ENCODE measurements around the gene KIF3C.
"Not testable (repeated sequence)": the region's sequence is repeated elsewhere in the genome, so short reads cannot be mapped to it uniquely, and the experiment has no call there.

Gene KIF3C

GRCh38 chr2:25913696-25913973 lies 68.7 kb downstream of the KIF3C start:
- not testable (repeated sequence) for DNase-seq

GRCh38 chr2:25912851-25913695 lies 69.2 kb downstream of the KIF3C start:
- no peak for DNase-seq

GRCh38 chr2:25909574-25909973 lies 72.7 kb downstream of the KIF3C start:
- DNase-seq, result not testable (repeated sequence)

- DNase-seq, result no peak
These were observed 77.2 kb downstream of the KIF3C start for GRCh38 chr2:25905126-25905525.

GRCh38 chr2:25903216-25903776 lies 79.0 kb downstream of the KIF3C start:
- DNase-seq, result no peak

- no peak for DNase-seq
These were observed 82.8 kb downstream of the KIF3C start for GRCh38 chr2:25899404-25899970.

- DNase-seq, result no peak
These were observed 84.8 kb downstream of the KIF3C start for GRCh38 chr2:25897506-25897905.

- DNase-seq, result not testable (repeated sequence)
These were observed 86.0 kb downstream of the KIF3C start for GRCh38 chr2:25896308-25896707.

- DNase-seq, result no peak
These were observed 86.7 kb downstream of the KIF3C start for GRCh38 chr2:25895610-25896009.

GRCh38 chr2:25895018-25895417 lies 87.3 kb downstream of the KIF3C start:
- no peak for DNase-seq

- DNase-seq, result no peak
These were observed 88.0 kb downstream of the KIF3C start for GRCh38 chr2:25894135-25894830.

GRCh38 chr2:25891672-25892071 lies 90.6 kb downstream of the KIF3C start:
- DNase-seq, result no peak

GRCh38 chr2:25887624-25888242 lies 94.6 kb downstream of the KIF3C start:
- DNase-seq, result no peak

- DNase-seq, result no peak
These were observed 96.4 kb downstream of the KIF3C start for GRCh38 chr2:25885933-25886332.

GRCh38 chr2:25881764-25882163 lies 100.5 kb downstream of the KIF3C start:
- no peak for DNase-seq

- no peak for DNase-seq
These were observed 103.1 kb downstream of the KIF3C start for GRCh38 chr2:25879133-25879730.

GRCh38 chr2:25878361-25879132 lies 103.8 kb downstream of the KIF3C start, which contains the start of gene ASXL2:
Gene ASXL2 (minus strand): TSS chr2:25878487. CDS start chr2:25878222, 265 bp downstream.
- DNase-seq, result peak; percentile 98

- peak; percentile 59 for DNase-seq
These were observed 104.6 kb downstream of the KIF3C start for GRCh38 chr2:25877431-25878360.

Measured in CD4-positive, alpha-beta T cell treated with Interferon gamma for 1 hour (primary cell).